HG03432 (cell line): ENCODE measurements around the gene TRAPPC11.
A peak's percentile ranks its signal among the peaks of the same experiment; 100 is the strongest.
"Not testable (repeated sequence)": the region's sequence is repeated elsewhere in the genome, so short reads cannot be mapped to it uniquely, and the experiment has no call there.

Experiments used
- ATAC-seq: cut with Tn5 transposase; IDR thresholded peaks from one replicate; pipeline ENCODE4 v1.9.1; 2021; ENCODE audit warnings: mild to moderate bottlenecking, moderate library complexity; ENCODE audit not compliant: unreplicated experiment

Gene TRAPPC11

DNA sequence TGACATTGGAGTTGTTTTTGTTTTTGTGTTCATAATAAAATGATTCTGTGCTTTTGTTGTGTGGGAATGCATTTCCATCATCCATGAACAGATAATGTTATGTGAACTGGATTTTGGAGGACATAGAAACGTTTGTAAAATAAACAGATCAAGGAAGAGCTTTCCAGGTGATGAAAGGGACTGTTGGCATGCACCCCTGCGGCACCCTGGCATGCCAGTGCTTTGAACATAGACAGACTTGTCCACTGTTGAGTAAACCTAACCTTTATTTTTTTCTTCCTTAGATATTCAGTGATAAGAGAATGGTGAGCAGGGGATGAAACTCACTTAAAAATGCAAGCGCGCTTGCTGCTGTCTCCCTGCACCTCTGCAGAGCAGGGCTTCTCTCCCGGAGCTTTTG is 59.8 kb downstream of the TRAPPC11 start:
- ATAC-seq, result no peak

DNA sequence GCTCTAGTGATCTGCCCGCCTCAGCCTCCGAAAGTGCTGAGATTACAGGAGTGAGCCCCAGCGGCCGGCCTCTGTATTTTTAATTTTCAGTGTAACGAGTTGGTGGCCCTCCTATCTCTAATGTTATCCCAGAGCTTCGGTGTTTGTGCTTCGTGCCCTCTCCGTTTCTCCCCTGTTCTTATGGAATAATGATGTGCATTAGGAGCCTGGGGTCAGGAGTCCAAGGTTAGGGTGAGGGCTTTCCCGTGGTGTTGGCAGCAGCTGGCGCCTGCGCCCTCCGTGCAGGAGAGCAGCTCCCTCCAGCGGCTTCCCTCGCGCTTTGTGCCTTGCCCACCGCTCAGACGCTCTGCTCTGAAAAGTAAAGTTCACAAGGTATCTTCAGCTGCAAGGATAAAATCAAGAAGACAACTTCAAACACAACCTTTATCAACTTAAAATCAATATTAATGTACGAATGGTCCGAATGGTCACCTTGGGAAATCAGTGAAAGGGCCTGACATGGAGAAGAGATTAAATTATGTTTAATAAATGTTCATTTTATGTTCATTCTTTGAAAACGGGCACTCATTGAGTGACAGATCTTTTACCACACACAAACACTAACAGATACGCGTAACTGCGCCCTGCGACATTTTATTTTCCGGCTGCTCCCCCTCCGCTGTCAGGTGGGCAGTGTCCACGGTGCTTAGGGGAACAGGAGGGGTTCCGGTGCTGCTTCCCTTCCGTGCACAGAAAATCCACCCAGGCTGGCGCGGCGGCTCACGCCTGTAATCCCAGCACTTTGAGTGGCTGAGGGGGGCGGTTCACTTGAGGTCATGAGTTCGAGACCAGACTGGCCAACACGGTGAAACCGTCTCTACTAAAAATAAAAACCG is 62.4 kb downstream of the TRAPPC11 start:
- peak; percentile 30 for ATAC-seq

DNA sequence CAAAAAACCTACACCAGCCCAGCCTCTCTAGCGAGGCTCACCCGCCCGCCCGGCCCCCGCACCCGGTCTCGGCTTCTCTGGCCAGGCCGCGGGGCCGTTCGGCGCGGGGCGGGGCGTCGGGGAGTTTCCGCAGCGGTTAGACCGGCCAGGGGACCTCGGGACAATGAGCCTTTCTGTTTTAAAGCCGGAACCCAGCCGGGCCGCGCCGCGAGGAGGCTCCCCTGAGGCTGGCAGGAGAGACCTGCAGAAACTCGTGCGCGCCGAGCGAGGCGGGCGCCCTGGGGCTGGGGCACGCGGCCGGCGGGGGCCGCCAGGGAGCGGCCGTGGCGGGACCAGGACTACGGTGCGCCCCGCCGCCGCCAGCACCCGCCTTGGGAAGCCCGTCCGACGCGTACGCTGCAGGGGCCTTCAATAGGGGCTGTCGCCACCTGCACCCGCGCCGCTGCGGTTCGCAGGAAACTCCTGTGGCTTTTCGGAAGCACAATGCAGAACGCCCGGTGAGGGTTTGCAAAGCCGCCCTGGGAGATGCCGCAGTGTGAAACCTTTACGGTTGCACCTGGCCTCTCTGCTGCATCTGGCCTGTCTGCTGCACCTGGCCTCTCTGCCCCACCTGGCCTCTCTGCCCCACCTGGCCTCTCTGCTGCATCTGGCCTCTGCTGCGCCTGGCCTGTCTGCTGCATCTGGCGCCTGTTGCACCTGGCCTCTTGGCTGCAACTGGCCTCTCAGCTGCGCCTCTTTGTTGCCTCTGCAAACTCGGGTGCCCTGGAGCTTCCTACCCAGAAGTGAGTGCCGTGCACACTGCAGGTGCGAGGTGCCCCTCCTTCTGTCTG is 63.9 kb downstream of the TRAPPC11 start:
- ATAC-seq, result peak; percentile 80

DNA sequence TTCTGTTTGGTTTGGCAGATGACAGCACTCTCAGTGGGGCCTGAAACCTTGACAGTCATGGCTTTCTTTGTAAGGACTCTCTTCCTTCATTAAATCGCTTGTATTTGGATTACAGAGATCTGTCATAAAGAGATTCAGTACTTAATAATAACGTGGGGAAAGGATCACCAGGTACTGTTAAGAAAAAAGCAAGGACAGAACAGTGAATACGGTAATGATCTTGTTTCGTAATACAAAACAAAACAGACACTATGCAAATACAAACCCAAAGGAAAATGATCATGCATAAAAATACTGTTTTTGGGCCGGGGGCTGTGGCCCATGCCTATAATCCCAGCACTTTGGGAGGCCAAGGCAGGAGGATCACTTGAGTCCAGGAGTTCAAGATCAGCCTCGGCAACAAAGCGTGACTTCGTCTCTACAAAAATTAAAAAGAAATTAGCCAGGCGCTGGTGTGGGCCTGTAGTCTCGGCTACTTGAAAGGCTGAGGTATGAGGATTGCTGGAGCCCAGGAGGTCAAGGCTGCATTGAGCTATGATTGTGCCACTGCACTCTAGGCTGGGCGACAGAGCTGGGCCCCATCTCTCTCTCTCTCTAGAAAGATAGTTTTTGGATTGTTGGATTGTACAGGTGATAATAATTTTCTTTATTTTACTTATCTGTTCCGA is 64.6 kb downstream of the TRAPPC11 start:
- ATAC-seq, result no peak

DNA sequence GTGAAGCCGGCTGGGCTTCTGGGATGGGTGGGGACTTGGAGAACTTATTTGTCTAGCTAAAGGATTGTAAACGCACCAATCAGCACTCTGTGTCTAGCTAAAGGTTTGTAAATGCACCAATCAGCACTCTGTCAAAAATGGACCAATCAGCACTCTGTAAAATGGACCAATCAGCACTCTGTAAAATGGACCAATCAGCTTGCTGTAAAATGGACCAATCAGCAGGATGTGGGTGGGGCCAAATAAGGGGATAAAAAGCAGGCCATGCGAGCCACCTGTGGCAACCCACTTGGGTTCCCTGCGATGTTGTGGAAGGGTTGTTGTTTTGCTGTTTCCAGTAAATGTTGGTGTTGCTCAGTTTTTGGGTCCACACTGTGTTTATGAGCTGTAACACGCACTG is 66.5 kb downstream of the TRAPPC11 start:
- not testable (repeated sequence) for ATAC-seq

DNA sequence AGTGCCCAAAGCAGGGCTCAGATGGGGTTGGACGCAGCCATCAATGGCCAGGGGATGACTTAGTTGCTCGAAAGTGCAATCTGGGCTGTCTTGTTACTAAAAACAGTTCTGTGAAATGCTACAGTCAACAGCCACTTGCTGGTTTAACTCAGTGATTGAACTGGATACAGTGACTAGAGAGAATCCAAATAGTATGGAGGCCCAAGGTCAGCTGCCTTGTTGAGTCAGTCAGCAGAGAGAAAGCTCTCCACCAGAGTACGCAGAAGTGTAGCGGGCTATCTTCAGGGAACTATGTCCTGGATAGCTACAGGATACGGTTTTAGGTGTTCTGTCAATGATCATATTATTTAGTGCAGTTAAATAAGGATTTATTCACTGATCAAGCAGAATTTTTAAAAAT is 68.4 kb downstream of the TRAPPC11 start:
- ATAC-seq, result no peak

GRCh38 chr4:183728223-183729068 is 69.4 kb downstream of the TRAPPC11 start:
- no peak for ATAC-seq

GRCh38 chr4:183729069-183729406 is 69.9 kb downstream of the TRAPPC11 start:
- ATAC-seq, result no peak

DNA sequence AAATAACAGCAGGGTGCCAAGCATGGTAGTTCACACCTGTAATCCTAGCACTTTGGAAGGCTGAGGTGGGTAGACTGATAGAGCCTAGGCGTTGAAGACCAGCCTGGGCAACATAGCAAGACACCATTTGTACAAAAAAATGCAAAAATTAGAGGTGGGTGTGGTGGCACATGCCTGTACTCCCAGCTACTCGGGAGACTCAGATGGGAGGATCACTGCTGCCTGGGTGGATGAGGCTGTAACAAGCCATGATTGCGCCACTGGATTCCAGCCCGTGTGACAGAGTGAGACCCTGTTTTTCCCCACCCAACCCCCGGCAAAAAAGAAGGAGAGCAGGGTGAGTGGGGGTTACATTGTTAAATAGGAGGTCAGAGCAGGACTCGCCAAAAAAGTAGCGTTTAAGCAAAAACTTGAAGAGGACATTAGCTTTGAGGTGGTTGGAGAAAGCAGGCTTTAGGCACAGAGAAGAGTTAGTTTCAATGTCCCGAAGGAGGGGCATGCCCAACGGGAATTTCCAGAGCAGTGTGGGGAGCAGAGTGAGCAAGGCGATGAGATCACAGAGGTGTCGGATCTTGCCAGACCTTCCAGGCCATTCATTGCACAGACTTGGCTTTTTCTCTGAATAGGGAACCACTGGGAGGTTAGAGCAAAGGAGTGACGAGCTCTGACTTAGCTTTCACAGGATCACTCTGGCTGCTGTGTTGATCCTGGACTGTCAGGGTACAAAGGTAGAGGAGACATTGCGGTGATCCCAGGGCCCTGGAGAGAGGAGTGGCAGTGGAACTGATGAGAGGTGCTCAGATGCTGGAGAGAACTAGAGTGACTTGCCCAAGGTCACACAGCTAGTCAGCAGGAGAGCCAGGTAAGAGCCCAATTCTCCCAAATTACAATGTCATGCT is 70.6 kb downstream of the TRAPPC11 start:
- no peak for ATAC-seq

DNA sequence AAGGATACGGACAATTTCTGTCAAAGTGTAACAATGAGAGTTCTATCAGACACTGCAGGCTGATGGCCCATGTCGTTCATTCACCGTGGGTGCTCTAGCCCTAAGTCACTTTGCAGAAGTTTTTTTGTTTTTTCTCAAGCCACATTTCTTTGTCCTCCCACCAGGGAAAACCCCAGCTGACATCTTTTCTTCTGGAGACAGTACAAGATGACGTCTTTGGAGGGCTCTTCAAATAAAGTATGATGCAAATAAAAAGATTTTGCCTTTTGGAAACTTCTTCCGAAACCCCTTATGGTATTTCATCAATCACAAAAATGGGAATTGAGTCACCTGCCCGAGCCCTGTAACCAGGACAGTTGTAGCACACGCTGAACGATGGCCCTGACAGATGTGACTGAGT is 73.2 kb downstream of the TRAPPC11 start:
- ATAC-seq, result no peak

DNA sequence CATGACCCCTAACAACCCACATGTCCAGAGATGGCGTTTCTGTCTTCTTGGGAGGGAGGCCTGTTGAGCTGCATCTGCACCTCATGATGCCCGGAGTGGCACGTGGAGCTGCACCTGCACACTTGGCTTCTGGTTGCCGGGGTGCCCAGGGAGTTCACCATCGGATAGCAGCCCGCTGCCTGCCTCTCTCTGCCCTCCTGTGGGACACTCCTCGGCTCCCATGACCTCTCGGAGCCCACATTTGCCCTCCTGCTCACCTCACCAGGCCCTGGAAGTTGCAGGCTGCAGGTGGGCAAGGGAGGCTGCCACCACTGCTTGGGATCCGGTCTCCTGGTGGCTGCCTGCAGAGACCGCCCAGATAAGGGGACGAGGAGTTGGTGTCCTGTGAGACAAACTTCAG is 74.1 kb downstream of the TRAPPC11 start:
- ATAC-seq, result no peak

DNA sequence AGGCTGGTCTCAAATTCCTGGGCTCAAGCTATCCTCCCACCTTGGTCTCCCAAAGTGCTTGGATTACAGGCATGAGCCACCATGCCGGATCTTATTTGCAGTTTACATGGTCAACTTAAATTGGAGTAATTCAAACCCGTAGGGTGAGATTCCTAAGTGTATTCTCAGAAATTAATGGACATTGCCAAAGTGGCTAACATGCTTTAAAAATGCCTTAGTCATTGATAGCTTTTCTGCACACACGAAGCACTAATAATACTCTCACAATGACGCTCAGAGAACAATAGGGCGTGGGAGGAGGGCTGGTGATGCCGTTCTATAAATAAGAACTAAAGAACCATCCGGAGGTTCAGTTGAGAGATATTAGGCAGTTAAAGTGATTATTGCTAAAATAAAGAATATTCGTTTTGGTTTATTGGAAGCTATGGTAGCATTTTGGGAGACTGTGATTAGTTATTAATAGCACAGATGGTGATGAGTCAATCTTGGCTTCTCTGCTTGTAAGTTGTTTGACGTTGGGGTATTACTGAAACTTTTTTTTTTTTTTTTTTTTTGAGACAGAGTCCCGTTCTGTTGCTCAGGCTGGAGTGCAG is 79.1 kb downstream of the TRAPPC11 start:
- peak; percentile 88 for ATAC-seq

GRCh38 chr4:183738961-183739360 is 79.9 kb downstream of the TRAPPC11 start:
- no peak for ATAC-seq

GRCh38 chr4:183746305-183747229 is 87.5 kb downstream of the TRAPPC11 start:
- ATAC-seq, result peak; percentile 73

GRCh38 chr4:183747380-183747779 is 88.3 kb downstream of the TRAPPC11 start:
- ATAC-seq, result no peak

- ATAC-seq, result no peak
Measured at GRCh38 chr4:183747931-183748670, 89.0 kb downstream of the TRAPPC11 start.

DNA sequence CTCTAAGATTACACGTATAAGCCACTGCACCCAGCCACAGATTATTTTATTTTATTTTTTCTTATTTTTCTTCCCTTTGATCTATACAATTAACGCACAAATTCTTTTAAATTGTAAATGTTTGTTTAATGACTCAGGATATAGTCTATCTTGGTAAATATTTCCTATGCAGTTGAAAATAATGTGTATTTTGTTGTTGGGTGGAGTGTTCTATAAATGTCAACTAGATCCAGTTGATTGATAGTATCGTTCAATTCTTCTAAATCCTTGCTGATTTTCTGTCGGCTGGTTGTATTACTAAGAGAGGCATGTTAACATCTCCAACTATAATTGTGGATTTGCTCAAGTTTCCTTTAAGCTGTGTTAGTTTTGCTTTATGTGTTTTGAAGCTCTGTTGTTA is 92.0 kb downstream of the TRAPPC11 start:
- no peak for ATAC-seq
